ENCODE results near the gene AGPAT4.

AGPAT4 gene

DNA sequence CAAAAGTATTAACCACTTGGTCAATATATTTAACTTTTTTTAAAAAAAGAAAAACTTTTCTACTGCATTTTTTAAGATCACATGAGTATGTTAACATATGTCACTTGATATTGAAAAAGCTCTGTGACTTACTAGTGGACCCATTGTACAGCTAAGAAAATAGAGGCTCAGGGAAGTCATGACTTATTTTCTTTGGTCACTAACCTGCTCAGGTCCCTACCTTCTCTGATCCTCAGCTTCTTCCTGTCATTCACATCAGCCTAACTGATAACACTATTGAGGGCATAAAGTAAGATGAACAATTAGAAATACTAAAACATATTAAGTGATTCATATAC is 19.8 kb downstream of the AGPAT4 start:
- DNase-seq, result no peak

- DNase-seq, result no peak
Observed at GRCh38 chr6:161251345-161251744, 22.5 kb downstream of the AGPAT4 start.

GRCh38 chr6:161249327-161249726 is 24.5 kb downstream of the AGPAT4 start:
- no peak for DNase-seq

DNA sequence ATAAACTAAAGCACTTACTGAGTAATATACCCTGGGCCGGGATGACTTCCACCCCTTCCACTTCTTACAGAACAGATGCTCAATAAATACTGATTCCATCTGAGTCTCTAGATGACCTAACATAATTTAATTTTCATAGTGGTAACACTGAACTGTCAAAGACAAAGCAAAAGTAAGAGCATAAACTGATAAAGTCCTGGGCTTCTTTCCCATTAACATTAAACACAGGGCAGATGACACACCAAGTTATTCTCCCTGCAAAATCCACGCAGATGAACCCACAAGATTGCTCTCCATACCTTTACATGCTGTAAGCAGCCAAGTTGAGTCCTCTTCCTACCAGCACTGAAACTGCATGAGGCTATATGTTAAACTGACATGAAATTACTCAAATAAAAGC is 27.1 kb downstream of the AGPAT4 start:
- DNase-seq, result no peak

- DNase-seq, result no peak
Observed at GRCh38 chr6:161245363-161245762, 28.5 kb downstream of the AGPAT4 start.

- DNase-seq, result no peak
Observed at GRCh38 chr6:161244725-161245124, 29.1 kb downstream of the AGPAT4 start.

DNA sequence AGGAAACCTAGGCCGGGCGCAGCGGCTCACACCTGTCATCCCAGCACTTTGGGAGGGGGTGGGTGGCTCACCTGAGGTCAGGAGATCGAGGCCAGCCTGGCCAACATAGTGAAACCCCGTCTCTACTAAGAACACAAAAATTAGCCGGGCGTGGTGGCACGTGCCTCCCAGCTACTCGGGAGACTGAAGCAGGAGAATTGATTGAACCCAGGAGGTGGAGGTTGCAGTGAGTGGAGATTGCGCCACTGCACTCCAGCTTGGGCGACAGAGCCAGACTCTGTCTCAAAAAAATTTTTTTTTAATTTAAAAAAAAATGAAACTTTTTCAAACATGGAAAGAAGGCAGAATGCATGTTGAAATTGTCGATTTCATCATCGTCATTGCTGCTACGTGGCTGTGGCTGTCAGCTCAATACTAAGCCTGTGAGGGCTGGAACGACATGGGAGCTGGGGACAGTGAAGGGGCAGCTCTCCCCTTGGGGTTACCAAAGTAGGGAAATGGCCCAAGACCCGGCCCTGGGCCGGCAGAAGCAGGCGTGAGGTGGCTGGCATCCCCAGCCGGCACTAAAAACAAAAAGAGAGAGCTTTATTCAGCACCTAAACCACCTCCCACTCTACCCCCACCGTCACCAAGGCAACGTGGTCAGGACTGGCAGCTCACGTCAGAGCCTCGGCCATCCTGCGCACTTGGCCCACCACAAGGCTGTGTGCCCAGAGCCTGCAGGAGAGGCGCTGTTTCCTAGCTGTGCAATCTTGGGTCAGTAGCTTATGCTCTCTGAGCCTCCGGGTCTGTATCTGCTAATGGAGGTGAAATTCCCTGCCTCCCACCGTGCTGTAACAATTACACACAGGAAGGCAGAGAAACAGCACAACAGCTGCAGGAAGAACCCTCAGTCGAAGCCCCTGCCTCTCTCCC is 30.8 kb downstream of the AGPAT4 start:
- DNase-seq, result no peak

GRCh38 chr6:161242113-161242512 is 31.7 kb downstream of the AGPAT4 start:
- DNase-seq, result no peak

GRCh38 chr6:161239001-161239400 is 34.9 kb downstream of the AGPAT4 start:
- no peak for DNase-seq

GRCh38 chr6:161238500-161238899 is 35.4 kb downstream of the AGPAT4 start:
- DNase-seq, result no peak

- no peak for DNase-seq
Observed at GRCh38 chr6:161238081-161238480, 35.8 kb downstream of the AGPAT4 start.

GRCh38 chr6:161237176-161237575 is 36.7 kb downstream of the AGPAT4 start:
- DNase-seq, result no peak

GRCh38 chr6:161235776-161236633 is 37.9 kb downstream of the AGPAT4 start:
- no peak for DNase-seq

GRCh38 chr6:161233986-161234661 is 39.7 kb downstream of the AGPAT4 start:
- no peak for DNase-seq

DNA sequence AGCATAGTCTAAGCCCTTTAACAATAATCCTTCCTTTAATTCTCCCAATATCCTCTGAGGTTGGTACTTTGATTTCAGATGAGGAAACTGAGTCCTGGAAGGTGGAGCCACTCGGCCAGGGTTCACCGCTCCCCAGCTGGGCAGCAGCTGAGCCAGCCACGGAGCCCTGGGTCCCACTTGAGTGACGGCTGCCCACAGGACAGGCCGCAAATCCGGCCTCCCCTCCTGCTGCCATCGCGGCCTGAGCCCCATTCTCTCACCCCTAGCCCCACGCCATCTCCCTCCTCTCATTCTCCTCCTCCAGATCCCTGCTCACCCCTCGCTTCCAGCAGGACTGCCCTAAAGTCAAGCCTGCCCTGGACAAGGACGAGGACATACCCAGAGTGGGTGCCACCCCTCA is 41.4 kb downstream of the AGPAT4 start:
- DNase-seq, result no peak

GRCh38 chr6:161232010-161232409 is 41.9 kb downstream of the AGPAT4 start:
- DNase-seq, result no peak

DNA sequence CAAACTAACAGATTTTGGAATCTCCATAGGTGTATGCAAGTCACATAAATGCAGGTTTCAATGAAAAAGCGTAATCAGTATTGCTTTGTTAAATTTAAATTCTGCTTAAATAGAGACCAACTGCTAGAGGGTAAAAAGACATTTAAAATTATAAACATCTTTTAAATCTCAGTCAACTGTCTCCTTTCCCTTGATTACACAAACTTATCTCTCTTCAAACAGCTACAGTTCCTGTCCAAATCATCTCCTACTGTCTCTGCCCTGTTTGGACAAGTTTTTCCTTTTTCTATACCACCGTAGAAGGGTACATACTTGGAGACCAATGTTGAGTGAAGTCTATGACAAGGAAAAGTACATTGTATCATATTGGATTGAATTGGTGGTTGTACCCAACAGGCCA is 43.5 kb downstream of the AGPAT4 start:
- no peak for DNase-seq

GRCh38 chr6:161228921-161229591 is 44.8 kb downstream of the AGPAT4 start:
- DNase-seq, result no peak

GRCh38 chr6:161228096-161228495 is 45.8 kb downstream of the AGPAT4 start:
- no peak for DNase-seq

- DNase-seq, result no peak
Observed at GRCh38 chr6:161227004-161227960, 46.6 kb downstream of the AGPAT4 start.
